Measurements from ENCODE around the gene SRRM3. TPM values are rescaled to one million over a fixed set of nuclear protein-coding genes. Genes with fewer than 3 reads are reported as not detected.

SRRM3 gene
- total and polyA plus RNA-seq, 9 of the 15 experiments (the other 6 are each of a cell fraction or from before 2014, with no cell fraction given) = 0.04 to 0.91 (median 0.46) TPM; not detected in 2

GRCh38 chr7:76191783-76192240 lies 9.9 kb upstream of the SRRM3 start (continued):
- TF ChIP-seq E2F4 (CRISPR knock-in tag; IDR thresholded peaks at IDR 0.05; ENCODE audit: low read depth) (no peak), ARID2 (IDR thresholded peaks at IDR 0.05) (no peak), POLR3G (IDR thresholded peaks at IDR 0.05; ENCODE audit: extremely low read depth, insufficient read length, insufficient replicate concordance) (no peak), MTA3 (IDR thresholded peaks at IDR 0.05; ENCODE audit: borderline replicate concordance) (no peak), PHF21A (IDR thresholded peaks at IDR 0.05; ENCODE audit: borderline replicate concordance, low read depth) (no peak), FOXM1 (IDR thresholded peaks at IDR 0.05; ENCODE audit: low read depth) (no peak), FOXM1 (CRISPR knock-in tag; IDR thresholded peaks at IDR 0.05; ENCODE audit: low read depth) (no peak), ZEB2 (IDR thresholded peaks at IDR 0.05) (no peak), NFYB (IDR thresholded peaks at IDR 0.05; ENCODE audit: extremely low read depth, insufficient read length) (peak; percentile 50), TEAD4 (IDR thresholded peaks at IDR 0.05; ENCODE audit: low read length) (peak; percentile 82), TEAD4 (CRISPR knock-in tag; IDR thresholded peaks at IDR 0.05; ENCODE audit: borderline replicate concordance) (no peak), ZNF280A (IDR thresholded peaks at IDR 0.05; ENCODE audit: low read depth, partially characterized antibody) (peak; percentile 61), ZBTB43 (CRISPR knock-in tag; IDR thresholded peaks at IDR 0.05) (no peak), BRF1 (IDR thresholded peaks at IDR 0.05; ENCODE audit: borderline replicate concordance, extremely low read depth, insufficient read length) (no peak), RBM25 (IDR thresholded peaks at IDR 0.05; ENCODE audit: low read depth, low read length, severe bottlenecking) (no peak), TCF7 (IDR thresholded peaks at IDR 0.05; ENCODE audit: borderline replicate concordance) (no peak), BRD9 (IDR thresholded peaks at IDR 0.05; ENCODE audit: low read depth, partially characterized antibody) (no peak), ETS2 (tag; IDR thresholded peaks at IDR 0.05; ENCODE audit: borderline replicate concordance, poor library complexity, severe bottlenecking) (no peak), BMI1 (IDR thresholded peaks at IDR 0.05; ENCODE audit: low read length) (no peak), ARID4B (CRISPR knock-in tag; IDR thresholded peaks at IDR 0.05) (no peak), GABPB1 (CRISPR knock-in tag; IDR thresholded peaks at IDR 0.05) (peak; percentile 69), ERF (CRISPR knock-in tag; IDR thresholded peaks at IDR 0.05) (no peak)

Measured in K562 (cell line).